Measurements from ENCODE around the gene GP1BB.
A peak's percentile ranks its signal among the peaks of the same experiment; 100 is the strongest.

Gene GP1BB

GRCh38 chr22:19714312-19715187 lies 8.8 kb upstream of the GP1BB start, which contains the start of gene SEPTIN5:
TSS of gene SEPTIN5 (plus strand) at chr22:19714503. CDS start at chr22:19714589, 86 bp downstream.
- H3K36me3 ChIP-seq (ENCODE audit: insufficient read depth, low read length), result no peaks in the 10 kb centered on the region
- H3K4me1 ChIP-seq (ENCODE audit: insufficient read depth, low read length), result peaks cover 3% of the 10 kb centered on the region; the same call in 1 of the 2 replicates
- no peaks in the 10 kb centered on the region for H3K9me3 ChIP-seq (ENCODE audit: control insufficient read depth, insufficient read depth, low read length)
- peak within 1 kb of the TSS; percentile 50; the same call in 1 of the 2 replicates for H3K9ac ChIP-seq (ENCODE audit: low read depth, low read length)

GRCh38 chr22:19715188-19715930 lies 8.0 kb upstream of the GP1BB start:
- no peaks in the 10 kb centered on the region; the same call in 1 of the 2 replicates for H3K4me1 ChIP-seq (ENCODE audit: insufficient read depth, low read length)
- H3K9me3 ChIP-seq (ENCODE audit: control insufficient read depth, insufficient read depth, low read length), result no peaks in the 10 kb centered on the region
- H3K9ac ChIP-seq (ENCODE audit: low read depth, low read length), result no peak overlapping the region; the same call in 1 of the 2 replicates
- H3K36me3 ChIP-seq (ENCODE audit: insufficient read depth, low read length), result no peaks in the 10 kb centered on the region

GRCh38 chr22:19716041-19716828 lies 7.1 kb upstream of the GP1BB start:
- Histone ChIP-seq H3K4me1 (ENCODE audit: insufficient read depth, low read length) (no peaks in the 10 kb centered on the region; the same call in 1 of the 2 replicates), H3K9ac (ENCODE audit: low read depth, low read length) (no peak overlapping the region), H3K9me3 (ENCODE audit: control insufficient read depth, insufficient read depth, low read length) (no peaks in the 10 kb centered on the region), H3K36me3 (ENCODE audit: insufficient read depth, low read length) (no peaks in the 10 kb centered on the region)

- no peak overlapping the region for H3K9ac ChIP-seq (ENCODE audit: low read depth, low read length)
- no peaks in the 10 kb centered on the region for H3K9me3 ChIP-seq (ENCODE audit: control insufficient read depth, insufficient read depth, low read length)
- no peaks in the 10 kb centered on the region; the same call in 1 of the 2 replicates for H3K4me1 ChIP-seq (ENCODE audit: insufficient read depth, low read length)
- no peaks in the 10 kb centered on the region for H3K36me3 ChIP-seq (ENCODE audit: insufficient read depth, low read length)
These were observed 6.6 kb upstream of the GP1BB start for GRCh38 chr22:19716829-19717105.

- Histone ChIP-seq H3K36me3 (ENCODE audit: insufficient read depth, low read length) (no peaks in the 10 kb centered on the region), H3K4me1 (ENCODE audit: insufficient read depth, low read length) (no peaks in the 10 kb centered on the region; the same call in 1 of the 2 replicates), H3K9me3 (ENCODE audit: control insufficient read depth, insufficient read depth, low read length) (no peaks in the 10 kb centered on the region), H3K9ac (ENCODE audit: low read depth, low read length) (no peak overlapping the region)
These were observed 6.2 kb upstream of the GP1BB start for GRCh38 chr22:19717181-19717580.

GRCh38 chr22:19717691-19718455 lies 5.5 kb upstream of the GP1BB start:
- H3K36me3 ChIP-seq (ENCODE audit: insufficient read depth, low read length), result no peaks in the 10 kb centered on the region

GRCh38 chr22:19718456-19719049 lies 4.8 kb upstream of the GP1BB start:
- peak overlapping the region; percentile 66 for H3K9ac ChIP-seq (ENCODE audit: low read depth, low read length)
- no peaks in the 10 kb centered on the region for H3K36me3 ChIP-seq (ENCODE audit: insufficient read depth, low read length)
- no peaks in the 10 kb centered on the region; the same call in 1 of the 2 replicates for H3K4me1 ChIP-seq (ENCODE audit: insufficient read depth, low read length)
- no peaks in the 10 kb centered on the region for H3K9me3 ChIP-seq (ENCODE audit: control insufficient read depth, insufficient read depth, low read length)

More at GRCh38 chr22:19717691-19718455, 5.5 kb upstream of the GP1BB start:
- Histone ChIP-seq H3K9ac (ENCODE audit: low read depth, low read length) (peak overlapping the region; percentile 66), H3K9me3 (ENCODE audit: control insufficient read depth, insufficient read depth, low read length) (no peaks in the 10 kb centered on the region), H3K4me1 (ENCODE audit: insufficient read depth, low read length) (no peaks in the 10 kb centered on the region; the same call in 1 of the 2 replicates)

GRCh38 chr22:19719050-19719482 lies 4.3 kb upstream of the GP1BB start:
- Histone ChIP-seq H3K4me1 (ENCODE audit: insufficient read depth, low read length) (no peaks in the 10 kb centered on the region; the same call in 1 of the 2 replicates), H3K9ac (ENCODE audit: low read depth, low read length) (peak overlapping the region; percentile 66; the same call in 1 of the 2 replicates), H3K9me3 (ENCODE audit: control insufficient read depth, insufficient read depth, low read length) (no peaks in the 10 kb centered on the region), H3K36me3 (ENCODE audit: insufficient read depth, low read length) (no peaks in the 10 kb centered on the region)

GRCh38 chr22:19719488-19720021 lies 3.8 kb upstream of the GP1BB start:
- Histone ChIP-seq H3K9me3 (ENCODE audit: control insufficient read depth, insufficient read depth, low read length) (no peaks in the 10 kb centered on the region), H3K4me1 (ENCODE audit: insufficient read depth, low read length) (no peaks in the 10 kb centered on the region; the same call in 1 of the 2 replicates), H3K9ac (ENCODE audit: low read depth, low read length) (peak overlapping the region; percentile 66; the same call in 1 of the 2 replicates), H3K36me3 (ENCODE audit: insufficient read depth, low read length) (no peaks in the 10 kb centered on the region)

GRCh38 chr22:19720150-19720827 lies 3.0 kb upstream of the GP1BB start:
- no peaks in the 10 kb centered on the region for H3K9me3 ChIP-seq (ENCODE audit: control insufficient read depth, insufficient read depth, low read length)
- H3K36me3 ChIP-seq (ENCODE audit: insufficient read depth, low read length), result no peaks in the 10 kb centered on the region
- H3K4me1 ChIP-seq (ENCODE audit: insufficient read depth, low read length), result no peaks in the 10 kb centered on the region; the same call in 1 of the 2 replicates
- H3K9ac ChIP-seq (ENCODE audit: low read depth, low read length), result no peak overlapping the region

- H3K9me3 ChIP-seq (ENCODE audit: control insufficient read depth, insufficient read depth, low read length), result no peaks in the 10 kb centered on the region
- no peak overlapping the region for H3K9ac ChIP-seq (ENCODE audit: low read depth, low read length)
- no peaks in the 10 kb centered on the region; the same call in 1 of the 2 replicates for H3K4me1 ChIP-seq (ENCODE audit: insufficient read depth, low read length)
- H3K36me3 ChIP-seq (ENCODE audit: insufficient read depth, low read length), result no peaks in the 10 kb centered on the region
These were observed 2.4 kb upstream of the GP1BB start for GRCh38 chr22:19720999-19721329.

GRCh38 chr22:19721330-19722177 lies 1.8 kb upstream of the GP1BB start:
- no peaks in the 10 kb centered on the region; the same call in 1 of the 2 replicates for H3K4me1 ChIP-seq (ENCODE audit: insufficient read depth, low read length)
- no peaks in the 10 kb centered on the region for H3K9me3 ChIP-seq (ENCODE audit: control insufficient read depth, insufficient read depth, low read length)
- H3K36me3 ChIP-seq (ENCODE audit: insufficient read depth, low read length), result no peaks in the 10 kb centered on the region
- H3K9ac ChIP-seq (ENCODE audit: low read depth, low read length), result peak overlapping the region; percentile 19; the same call in 1 of the 2 replicates
